ENCODE data around the gene PDZD2. TPM values are rescaled to one million over a fixed set of nuclear protein-coding genes. Genes with fewer than 3 reads are reported as not detected.

The PDZD2 gene
- total RNA-seq, 1 experiment from 2014 or later: 2.2 TPM

GRCh38 chr5:31954091-31954490, 315.2 kb downstream of the PDZD2 start:
- H3K36me3 ChIP-seq (ENCODE audit: insufficient read depth, low read length, poor library complexity, severe bottlenecking): no peaks in the 10 kb centered on the region
- ChIA-PET CTCF (interaction anchor here (0.7 kb wide), 1 partner anchor 75 kb away, joined by 4 read pairs; no protein-coding TSS in a partner anchor), POLR2A (ENCODE audit: low non-redundant PET) (no interaction called here)
- BruUV-seq (replicated peaks): no TSS peak
- no peak overlapping the region for H3K4me3 ChIP-seq (ENCODE audit: low read depth, low read length, poor library complexity, severe bottlenecking)
- H3K4me1 ChIP-seq (ENCODE audit: insufficient read depth, low read length, poor library complexity, severe bottlenecking): no peaks in the 10 kb centered on the region
- intact Hi-C loops (cut with micrococcal nuclease; ENCODE audit: unreplicated experiment): no loop called here
- H3K27me3 ChIP-seq (replicated peaks; ENCODE audit: insufficient read depth, low read depth, low read length, poor library complexity): no peaks in the 10 kb centered on the region
- H3K27ac ChIP-seq (ENCODE audit: low read depth, low read length, poor library complexity, severe bottlenecking): no peak overlapping the region
- H3K9me3 ChIP-seq (ENCODE audit: low read depth, low read length, poor library complexity, severe bottlenecking): no peaks in the 10 kb centered on the region
- TF ChIP-seq CTCF (conservative IDR thresholded peaks at IDR 0.05; ENCODE audit: low read depth, low read length): no peak
- no peak for TF ChIP-seq EZH2 (IDR thresholded peaks at IDR 0.05; ENCODE audit: borderline replicate concordance, low read depth, low read length, poor library complexity, severe bottlenecking)
- no peak for DNase-seq (ENCODE audit: low spot score)

- H3K27ac ChIP-seq (ENCODE audit: low read depth, low read length, poor library complexity, severe bottlenecking): no peak overlapping the region
- TF ChIP-seq EZH2 (IDR thresholded peaks at IDR 0.05; ENCODE audit: borderline replicate concordance, low read depth, low read length, poor library complexity, severe bottlenecking) (no peak), CTCF (conservative IDR thresholded peaks at IDR 0.05; ENCODE audit: low read depth, low read length) (no peak)
- no peaks in the 10 kb centered on the region for H3K36me3 ChIP-seq (ENCODE audit: insufficient read depth, low read length, poor library complexity, severe bottlenecking)
- H3K4me1 ChIP-seq (ENCODE audit: insufficient read depth, low read length, poor library complexity, severe bottlenecking): no peaks in the 10 kb centered on the region
- no peaks in the 10 kb centered on the region for H3K27me3 ChIP-seq (replicated peaks; ENCODE audit: insufficient read depth, low read depth, low read length, poor library complexity)
- H3K9me3 ChIP-seq (ENCODE audit: low read depth, low read length, poor library complexity, severe bottlenecking): no peaks in the 10 kb centered on the region
- no peak for DNase-seq (ENCODE audit: low spot score)
- intact Hi-C loops (cut with micrococcal nuclease; ENCODE audit: unreplicated experiment): no loop called here
- POLR2A ChIA-PET (ENCODE audit: low non-redundant PET): no interaction called here
- CTCF ChIA-PET: no interaction called here
- no peak overlapping the region for H3K4me3 ChIP-seq (ENCODE audit: low read depth, low read length, poor library complexity, severe bottlenecking)
- no TSS peak for BruUV-seq (replicated peaks)
These were observed 318.2 kb downstream of the PDZD2 start for GRCh38 chr5:31957151-31957550.

GRCh38 chr5:31962351-31962751, 323.4 kb downstream of the PDZD2 start:
- CTCF ChIA-PET: no interaction called here
- no peaks in the 10 kb centered on the region for H3K27me3 ChIP-seq (replicated peaks; ENCODE audit: insufficient read depth, low read depth, low read length, poor library complexity)
- H3K4me3 ChIP-seq (ENCODE audit: low read depth, low read length, poor library complexity, severe bottlenecking): no peak overlapping the region
- intact Hi-C loops (cut with micrococcal nuclease; ENCODE audit: unreplicated experiment): no loop called here
- TF ChIP-seq CTCF (conservative IDR thresholded peaks at IDR 0.05; ENCODE audit: low read depth, low read length) (no peak), EZH2 (IDR thresholded peaks at IDR 0.05; ENCODE audit: borderline replicate concordance, low read depth, low read length, poor library complexity, severe bottlenecking) (no peak)
- no peaks in the 10 kb centered on the region for H3K4me1 ChIP-seq (ENCODE audit: insufficient read depth, low read length, poor library complexity, severe bottlenecking)
- H3K9me3 ChIP-seq (ENCODE audit: low read depth, low read length, poor library complexity, severe bottlenecking): no peaks in the 10 kb centered on the region
- POLR2A ChIA-PET (ENCODE audit: low non-redundant PET): no interaction called here
- no peak for DNase-seq (ENCODE audit: low spot score)
- H3K27ac ChIP-seq (ENCODE audit: low read depth, low read length, poor library complexity, severe bottlenecking): no peak overlapping the region
- BruUV-seq (replicated peaks): no TSS peak
- H3K36me3 ChIP-seq (ENCODE audit: insufficient read depth, low read length, poor library complexity, severe bottlenecking): no peaks in the 10 kb centered on the region
